HG03354 (cell line): ENCODE results near the gene SMPD3.

Experiments used
- ATAC-seq: cut with Tn5 transposase; IDR thresholded peaks from one replicate; pipeline ENCODE4 v1.9.1; 2021; ENCODE audit warnings: mild to moderate bottlenecking; ENCODE audit not compliant: unreplicated experiment, poor library complexity, severe bottlenecking

Gene SMPD3

DNA sequence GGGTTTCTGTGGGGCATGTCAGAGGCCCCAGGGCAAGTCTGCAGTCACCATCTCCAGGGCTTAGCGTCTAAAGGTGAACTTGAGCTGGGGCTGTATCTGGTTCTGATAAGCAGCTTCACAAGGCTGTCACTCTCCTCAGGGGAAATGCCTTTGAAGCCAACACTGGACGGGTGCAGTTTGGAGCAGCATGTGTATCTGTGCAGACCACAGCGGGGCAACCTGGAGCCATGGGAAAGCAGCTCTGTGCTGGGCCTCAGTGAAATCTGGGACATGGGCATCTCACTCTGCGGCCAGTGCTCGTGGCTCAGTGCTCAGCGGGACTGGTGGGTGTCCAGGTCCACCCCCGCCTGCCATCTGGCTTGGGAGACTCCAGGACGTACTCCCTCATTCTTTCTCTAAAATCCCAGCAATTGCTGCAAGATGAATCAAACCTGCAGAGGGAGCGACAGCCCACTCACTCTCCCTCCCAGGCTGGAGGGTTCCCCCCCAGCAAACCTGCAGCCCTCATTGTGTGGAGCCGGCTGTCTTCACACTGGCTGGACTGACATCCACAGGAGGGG, 74.0 kb downstream of the SMPD3 start:
- no peak for ATAC-seq

DNA sequence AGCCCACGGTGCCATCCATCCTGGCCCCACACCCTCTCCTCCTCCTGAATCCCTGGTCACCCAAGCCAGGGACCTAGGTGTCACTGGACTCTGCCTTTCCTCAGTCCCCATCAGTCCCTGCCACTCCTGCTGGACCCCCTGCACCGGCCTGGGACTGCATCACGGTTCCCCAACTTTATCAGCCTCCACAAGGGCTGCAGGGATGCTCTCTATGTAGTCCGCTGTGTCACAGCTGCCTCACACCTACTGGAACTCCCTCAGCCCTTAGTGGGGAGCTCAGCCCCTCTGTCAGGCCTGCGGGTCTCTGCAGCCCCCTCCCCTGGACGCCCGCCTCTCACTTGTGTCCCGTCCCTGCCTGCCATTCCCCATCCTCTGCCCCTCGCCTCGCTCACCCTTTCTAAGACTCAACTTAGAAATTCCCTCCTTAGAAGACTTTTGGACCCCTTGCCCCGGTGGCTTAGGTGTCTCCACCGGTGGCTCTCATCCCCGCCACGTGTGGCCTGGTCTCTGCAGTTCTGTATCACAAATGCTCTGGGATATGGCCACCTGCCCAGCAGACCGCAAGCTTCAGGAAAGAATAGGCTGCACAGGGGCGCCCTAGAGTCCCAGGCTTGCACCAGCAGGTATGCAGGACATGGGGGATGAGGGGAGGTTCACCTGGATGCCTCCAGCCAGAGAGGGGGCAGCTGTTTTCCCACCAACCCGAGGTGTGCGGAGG, 74.6 kb downstream of the SMPD3 start:
- no peak for ATAC-seq

- no peak for ATAC-seq
Observed at GRCh38 chr16:68372806-68373205, 75.5 kb downstream of the SMPD3 start.

DNA sequence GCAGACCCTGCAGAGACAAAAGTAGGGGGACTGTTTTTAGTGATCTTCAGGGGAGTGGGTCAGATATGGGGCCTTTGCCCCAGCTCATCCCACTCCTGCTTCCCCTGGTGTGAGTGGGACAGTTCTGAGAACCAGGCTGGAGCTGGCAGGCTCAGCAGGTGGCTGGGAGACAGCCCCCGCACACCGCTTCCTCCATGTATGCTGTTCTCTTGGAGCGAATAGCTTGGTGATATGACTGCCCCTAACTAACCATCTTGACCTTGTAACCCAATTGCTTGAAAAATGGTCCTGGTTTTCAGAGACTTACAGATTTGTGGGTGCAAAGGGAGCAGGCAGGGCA, 76.0 kb downstream of the SMPD3 start:
- no peak for ATAC-seq

- no peak for ATAC-seq
Observed at GRCh38 chr16:68371706-68372380, 76.5 kb downstream of the SMPD3 start.

DNA sequence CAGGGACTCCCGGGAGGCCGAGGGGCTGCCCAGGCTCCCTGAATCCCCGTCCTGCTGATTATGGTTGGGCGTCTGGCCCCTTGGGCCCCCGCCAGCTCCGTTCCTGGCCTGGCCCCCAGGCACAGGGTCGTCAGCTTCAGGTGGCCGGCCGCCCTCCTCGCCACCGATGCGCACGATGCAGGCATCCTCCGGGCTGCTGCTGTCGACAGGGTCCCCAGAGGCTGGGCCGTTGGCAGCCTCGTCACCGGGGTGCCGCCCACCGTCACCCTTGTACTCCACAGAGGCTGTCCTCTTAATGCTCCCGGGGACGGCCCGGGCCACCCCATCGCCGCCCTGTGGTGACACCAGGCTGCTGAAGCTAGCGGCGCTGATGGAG, 77.0 kb downstream of the SMPD3 start:
- no peak for ATAC-seq

DNA sequence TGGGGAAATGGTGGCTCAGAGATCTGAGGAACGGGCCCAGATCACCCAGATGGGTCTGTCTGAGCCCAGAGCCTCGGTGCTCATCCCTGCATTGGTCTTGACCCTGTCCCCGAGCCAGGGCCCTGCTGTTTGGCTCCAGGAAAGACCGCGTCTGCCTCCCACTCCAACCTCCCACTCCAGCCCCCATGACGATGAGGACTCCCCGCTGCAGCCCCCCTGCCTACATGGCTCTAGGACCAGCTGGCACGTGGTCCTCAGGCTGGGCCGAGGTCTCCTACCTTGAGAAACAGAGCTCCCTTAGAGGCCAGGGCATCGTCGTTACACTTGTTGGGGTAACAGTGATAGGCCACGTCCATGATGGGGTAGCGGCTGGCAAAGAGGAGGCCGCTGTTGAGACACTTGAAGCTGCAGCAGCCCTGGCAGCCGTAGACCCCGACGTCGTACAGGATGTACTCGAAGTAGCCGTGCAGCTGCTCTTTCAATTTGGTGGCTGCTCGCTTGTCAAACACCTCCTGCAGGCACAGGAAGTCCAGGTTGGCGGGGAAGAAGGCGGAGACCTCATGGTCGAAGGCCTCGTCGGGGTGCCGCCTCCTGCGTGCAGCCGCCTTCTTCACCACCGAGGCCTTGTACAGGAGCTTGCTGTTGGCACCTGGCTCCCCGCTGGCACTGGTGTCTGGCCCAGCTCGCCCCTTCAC, 77.6 kb downstream of the SMPD3 start:
- no peak for ATAC-seq

DNA sequence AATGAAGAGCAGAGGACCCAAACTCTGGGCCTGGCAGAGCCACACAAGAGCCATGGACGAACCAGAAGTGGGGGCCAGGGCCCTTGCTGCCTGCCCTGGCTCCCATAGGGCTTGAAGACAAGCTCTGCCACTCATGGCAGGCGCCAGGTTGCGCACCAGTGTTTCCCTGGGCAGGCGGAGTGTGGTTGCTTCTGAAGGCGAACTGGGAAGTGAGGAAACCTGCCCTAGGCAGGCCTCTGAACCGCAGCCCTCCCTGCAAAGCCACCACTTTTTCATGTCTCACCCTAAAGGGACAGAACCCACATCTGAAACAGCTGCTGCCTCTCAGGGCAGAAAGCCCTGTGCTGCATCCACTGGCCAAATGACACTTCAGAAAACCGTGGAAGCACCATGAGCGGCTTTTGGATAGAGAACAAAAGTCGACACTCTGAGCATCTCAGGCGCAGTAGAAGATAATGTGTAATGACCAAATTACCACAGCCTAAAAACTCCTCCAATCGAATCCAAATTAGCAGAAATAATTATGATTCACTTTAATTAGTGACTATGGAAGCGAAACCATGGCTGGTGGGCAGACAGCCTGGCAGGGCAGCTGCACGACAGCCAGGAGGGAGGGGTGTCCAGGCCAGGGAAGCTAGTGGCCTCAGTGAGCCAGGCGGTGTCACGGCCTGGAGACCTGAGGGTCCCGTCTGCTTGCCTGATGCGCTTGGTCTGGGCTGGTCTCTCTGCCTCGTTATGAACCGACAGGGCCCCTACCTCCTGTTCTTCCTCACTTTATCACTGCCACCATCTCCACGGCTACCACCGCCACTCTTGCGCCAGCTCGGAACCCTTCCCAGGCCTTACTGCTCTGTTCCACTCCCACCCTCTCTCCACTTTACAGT, 78.4 kb downstream of the SMPD3 start:
- peak; percentile 48 for ATAC-seq

DNA sequence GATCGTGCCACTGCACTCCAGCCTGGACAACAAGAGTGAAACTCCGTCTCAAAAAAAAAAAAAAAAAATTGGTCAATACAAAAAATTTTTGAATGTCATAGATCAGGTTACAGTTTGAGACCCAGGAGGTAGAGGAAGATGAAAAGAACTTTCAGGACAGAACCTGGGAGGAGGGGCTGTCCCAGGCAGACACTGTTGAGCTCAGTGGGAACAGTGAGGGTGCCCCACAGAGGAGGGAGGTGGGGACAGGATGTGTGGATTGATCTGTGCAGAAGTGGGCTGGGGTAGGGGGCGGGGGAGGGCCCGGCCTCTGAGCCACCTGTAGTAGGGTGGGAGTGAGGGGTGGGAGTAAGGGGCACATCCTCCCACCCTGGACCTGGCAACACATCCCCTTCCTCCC, 79.1 kb downstream of the SMPD3 start:
- ATAC-seq, result peak; percentile 8

- ATAC-seq, result no peak
Observed at GRCh38 chr16:68368301-68368888, 79.9 kb downstream of the SMPD3 start.

DNA sequence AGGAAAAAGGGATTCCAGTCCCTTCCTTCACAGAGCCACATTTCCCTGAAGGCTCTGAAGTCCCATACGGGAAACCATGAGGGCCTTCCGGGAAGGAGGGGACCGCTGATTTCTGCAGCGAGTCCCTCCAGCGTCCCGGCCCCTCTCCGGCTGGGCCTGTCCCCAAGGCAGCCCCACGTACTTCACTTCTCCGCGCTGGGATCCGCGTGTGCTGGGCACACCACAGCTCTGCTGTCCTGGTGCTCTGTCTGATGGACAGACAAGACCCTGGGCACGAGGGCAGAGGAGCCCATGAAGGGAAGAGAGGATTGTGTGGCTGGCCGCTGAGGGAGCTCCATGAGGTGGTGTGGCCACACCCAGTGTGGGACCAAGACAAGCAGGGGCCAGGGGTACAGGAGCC, 80.4 kb downstream of the SMPD3 start:
- ATAC-seq, result no peak

GRCh38 chr16:68367440-68367839, 80.9 kb downstream of the SMPD3 start:
- no peak for ATAC-seq

GRCh38 chr16:68367030-68367429, 81.3 kb downstream of the SMPD3 start:
- ATAC-seq, result no peak

GRCh38 chr16:68366062-68366461, 82.2 kb downstream of the SMPD3 start:
- no peak for ATAC-seq

DNA sequence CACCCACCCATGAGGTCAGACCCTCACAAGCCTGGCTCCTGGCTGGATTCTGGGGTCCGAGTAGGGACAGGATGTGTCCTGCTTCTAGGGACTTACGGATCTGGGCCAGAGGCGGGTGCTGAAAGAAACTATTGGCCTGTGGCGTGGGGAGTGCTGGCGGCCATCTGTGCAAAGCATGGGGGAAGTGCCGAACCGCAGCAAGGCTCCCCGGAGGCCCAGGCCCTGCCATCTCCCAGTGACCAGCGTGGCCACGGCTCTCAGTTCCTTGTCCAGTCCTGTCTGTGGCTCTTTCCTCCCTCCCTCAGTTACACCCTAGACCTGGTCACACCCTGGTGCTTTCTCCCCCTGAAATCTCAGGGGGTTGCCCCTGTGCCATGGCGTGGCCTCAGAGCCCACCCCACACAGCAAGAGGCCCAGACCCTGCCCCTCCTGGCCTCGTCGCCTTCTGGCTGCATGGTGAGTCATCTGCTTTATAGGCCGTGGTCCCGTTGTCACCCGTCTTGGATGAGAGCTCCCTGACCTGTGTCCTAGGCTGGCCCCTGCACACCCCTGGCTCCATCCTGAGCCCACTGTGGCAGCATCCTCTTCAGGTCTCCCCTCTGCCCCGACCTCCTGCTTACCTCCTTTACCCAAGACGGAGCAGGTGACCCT, 83.0 kb downstream of the SMPD3 start:
- no peak for ATAC-seq

GRCh38 chr16:68364561-68364998, 83.7 kb downstream of the SMPD3 start:
- ATAC-seq, result no peak

DNA sequence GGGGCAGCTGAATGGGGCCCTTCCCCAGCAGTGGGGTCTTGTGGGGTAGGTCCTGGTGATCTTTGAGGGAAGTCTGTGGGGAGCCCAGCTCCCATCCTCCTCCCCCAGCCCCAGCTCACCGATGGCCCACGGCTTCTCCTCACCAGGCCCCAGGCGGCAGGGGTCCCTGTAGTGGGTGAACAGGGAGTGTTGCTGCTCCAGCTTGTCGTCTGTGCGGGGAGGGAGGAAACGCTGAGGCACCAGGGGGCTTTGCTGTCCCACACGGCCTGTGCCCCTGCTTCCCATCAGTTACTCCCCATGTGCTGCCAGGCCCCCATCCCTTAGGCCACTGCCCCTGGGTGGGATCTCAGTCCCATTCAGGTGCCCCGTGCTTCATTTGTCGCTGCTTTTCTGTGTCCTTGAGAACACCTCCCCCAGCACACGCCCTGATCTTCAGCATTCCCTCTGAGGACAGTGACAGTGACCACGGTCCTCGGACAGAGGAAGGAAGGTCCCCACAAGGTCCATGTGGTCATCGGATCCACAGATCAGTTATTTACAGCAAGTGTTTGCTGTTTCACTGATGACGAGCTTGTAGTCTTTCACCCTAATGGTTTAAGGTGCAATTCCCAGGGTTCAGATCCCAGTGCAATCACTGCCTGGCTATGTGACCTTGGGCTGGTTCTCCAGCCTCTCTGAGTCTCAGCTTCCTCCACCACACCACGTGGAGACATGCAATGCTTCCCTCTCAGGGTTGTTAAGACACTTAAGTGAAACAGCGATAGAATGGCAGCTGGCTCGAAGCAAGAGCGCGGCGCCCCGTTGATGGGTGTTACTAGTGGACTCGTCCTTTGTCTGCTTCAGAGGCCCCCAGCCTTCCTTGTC, 84.4 kb downstream of the SMPD3 start:
- ATAC-seq, result no peak
